ENCODE data around the gene TRPV4.

TRPV4 gene

DNA sequence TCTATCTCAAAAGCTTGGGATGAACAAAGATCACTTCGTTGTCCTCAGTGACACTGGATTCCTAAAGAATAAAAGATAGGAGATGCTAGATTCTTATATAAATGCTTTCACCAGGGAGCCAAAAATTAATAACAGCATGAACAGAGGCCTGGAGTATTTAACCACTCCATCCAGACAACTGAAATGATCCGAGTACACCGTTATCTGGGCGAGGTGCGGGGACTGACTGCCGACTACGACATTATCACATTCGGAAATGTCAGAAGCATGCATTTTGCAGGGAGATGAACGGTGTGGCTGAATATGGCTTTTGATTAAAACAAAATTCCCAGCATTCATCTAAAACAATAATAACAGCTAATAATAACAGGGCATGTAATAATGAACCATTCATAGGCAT, 56.6 kb downstream of the TRPV4 start:
- Histone ChIP-seq H3K4me2 (ENCODE audit: insufficient read depth, low read length) (peak overlapping the region; percentile 59; the same call in 1 of the 2 replicates), H3K4me1 (ENCODE audit: insufficient read depth, low read length) (peaks cover 11% of the 10 kb centered on the region; the same call in 1 of the 2 replicates), H4K20me1 (ENCODE audit: insufficient read depth, low read length) (0 out of 2 replicates have a peak, but pooled peaks cover 3% of the 10 kb centered on the region), H3K36me3 (ENCODE audit: insufficient read depth, low read length) (no peaks in the 10 kb centered on the region), H3K9ac (ENCODE audit: low read depth, low read length) (no peak overlapping the region), H2AFZ (ENCODE audit: low read depth, low read length) (no peak overlapping the region), H3K9me3 (ENCODE audit: insufficient read depth, low read length, severe bottlenecking) (no peaks in the 10 kb centered on the region), H3K79me2 (ENCODE audit: insufficient read depth, low read length) (no peaks in the 10 kb centered on the region), H3K4me3 (ENCODE audit: low read depth in 1 of 2, low read length in 2 of 2) (no peak overlapping the region), H3K27me3 (ENCODE audit: insufficient read depth, low read length, poor library complexity) (no peaks in the 10 kb centered on the region), H3K27ac (ENCODE audit: low read length) (no peak overlapping the region)
- DNase-seq (no peak), ATAC-seq (ENCODE audit: insufficient read depth, low read depth) (no peak)
- TF ChIP-seq CTCF (IDR thresholded peaks at IDR 0.05; ENCODE audit: borderline replicate concordance, extremely low read depth, low read length, poor library complexity, severe bottlenecking): no peak
- TF ChIP-seq EZH2 (IDR thresholded peaks at IDR 0.05; ENCODE audit: borderline replicate concordance, low read depth, low read length, severe bottlenecking): no peak

GRCh38 chr12:109775172-109775881, 57.9 kb downstream of the TRPV4 start:
- peaks cover 11% of the 10 kb centered on the region; the same call in 1 of the 2 replicates for H3K4me1 ChIP-seq (ENCODE audit: insufficient read depth, low read length)
- H2AFZ ChIP-seq (ENCODE audit: low read depth, low read length): peak overlapping the region; percentile 66
- H3K27me3 ChIP-seq (ENCODE audit: insufficient read depth, low read length, poor library complexity): no peaks in the 10 kb centered on the region
- TF ChIP-seq CTCF (IDR thresholded peaks at IDR 0.05; ENCODE audit: borderline replicate concordance, extremely low read depth, low read length, poor library complexity, severe bottlenecking) (peak; percentile 90), EZH2 (IDR thresholded peaks at IDR 0.05; ENCODE audit: borderline replicate concordance, low read depth, low read length, severe bottlenecking) (no peak)
- no peaks in the 10 kb centered on the region for H3K79me2 ChIP-seq (ENCODE audit: insufficient read depth, low read length)
- H4K20me1 ChIP-seq (ENCODE audit: insufficient read depth, low read length): 0 out of 2 replicates have a peak, but pooled peaks cover 3% of the 10 kb centered on the region
- no peaks in the 10 kb centered on the region for H3K9me3 ChIP-seq (ENCODE audit: insufficient read depth, low read length, severe bottlenecking)
- no peak overlapping the region for H3K27ac ChIP-seq (ENCODE audit: low read length)
- no peak overlapping the region for H3K9ac ChIP-seq (ENCODE audit: low read depth, low read length)
- DNase-seq (peak; percentile 68), ATAC-seq (ENCODE audit: insufficient read depth, low read depth) (peak; percentile 87)
- H3K4me2 ChIP-seq (ENCODE audit: insufficient read depth, low read length): no peak overlapping the region
- no peaks in the 10 kb centered on the region for H3K36me3 ChIP-seq (ENCODE audit: insufficient read depth, low read length)
- no peak overlapping the region for H3K4me3 ChIP-seq (ENCODE audit: low read depth in 1 of 2, low read length in 2 of 2)

DNA sequence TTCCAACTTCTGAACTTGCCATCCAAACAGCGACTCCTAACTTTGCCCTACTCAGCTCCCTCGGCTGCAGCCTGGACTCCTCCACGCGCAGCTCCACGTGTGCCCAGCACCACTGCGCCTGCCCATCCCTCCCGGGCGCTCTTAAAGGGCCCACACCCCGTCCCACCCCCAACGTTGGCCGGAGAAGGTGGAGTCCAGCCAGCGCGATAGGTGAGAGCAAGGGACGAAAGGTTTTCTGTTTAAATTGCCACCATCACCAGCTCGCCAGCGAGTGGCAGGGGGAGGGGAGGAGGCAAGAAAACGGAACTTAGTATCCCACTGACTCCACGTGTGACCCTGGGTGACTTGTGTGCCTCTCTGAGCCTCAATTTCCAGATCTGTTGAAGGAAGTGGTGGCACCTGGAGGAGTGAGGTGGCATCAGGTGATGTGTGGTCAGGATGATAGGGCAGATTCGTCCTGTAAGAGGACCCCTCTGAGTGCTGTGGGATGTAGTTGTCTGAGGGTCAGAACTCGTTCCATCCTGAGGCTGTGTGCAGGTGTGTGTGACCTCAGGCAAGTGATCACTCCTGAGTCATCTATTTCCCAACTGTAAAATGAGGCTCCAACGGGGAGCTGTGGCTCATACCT, 59.7 kb downstream of the TRPV4 start:
- Histone ChIP-seq H3K4me3 (ENCODE audit: low read depth in 1 of 2, low read length in 2 of 2) (no peak overlapping the region), H3K9ac (ENCODE audit: low read depth, low read length) (no peak overlapping the region), H3K27me3 (ENCODE audit: insufficient read depth, low read length, poor library complexity) (no peaks in the 10 kb centered on the region), H3K27ac (ENCODE audit: low read length) (no peak overlapping the region), H3K4me2 (ENCODE audit: insufficient read depth, low read length) (no peak overlapping the region), H3K9me3 (ENCODE audit: insufficient read depth, low read length, severe bottlenecking) (no peaks in the 10 kb centered on the region), H3K4me1 (ENCODE audit: insufficient read depth, low read length) (peaks cover 11% of the 10 kb centered on the region; the same call in 1 of the 2 replicates), H2AFZ (ENCODE audit: low read depth, low read length) (no peak overlapping the region), H4K20me1 (ENCODE audit: insufficient read depth, low read length) (0 out of 2 replicates have a peak, but pooled peaks cover 3% of the 10 kb centered on the region), H3K36me3 (ENCODE audit: insufficient read depth, low read length) (no peaks in the 10 kb centered on the region), H3K79me2 (ENCODE audit: insufficient read depth, low read length) (no peaks in the 10 kb centered on the region)
- ATAC-seq (ENCODE audit: insufficient read depth, low read depth) (no peak), DNase-seq (no peak)
- TF ChIP-seq EZH2 (IDR thresholded peaks at IDR 0.05; ENCODE audit: borderline replicate concordance, low read depth, low read length, severe bottlenecking) (no peak), CTCF (IDR thresholded peaks at IDR 0.05; ENCODE audit: borderline replicate concordance, extremely low read depth, low read length, poor library complexity, severe bottlenecking) (no peak)

Measured in DND-41 (cell line).